ENCODE measurements around the gene INO80D.
"Not testable (repeated sequence)": the region's sequence is repeated elsewhere in the genome, so short reads cannot be mapped to it uniquely, and the experiment has no call there.

Gene INO80D, protein sequence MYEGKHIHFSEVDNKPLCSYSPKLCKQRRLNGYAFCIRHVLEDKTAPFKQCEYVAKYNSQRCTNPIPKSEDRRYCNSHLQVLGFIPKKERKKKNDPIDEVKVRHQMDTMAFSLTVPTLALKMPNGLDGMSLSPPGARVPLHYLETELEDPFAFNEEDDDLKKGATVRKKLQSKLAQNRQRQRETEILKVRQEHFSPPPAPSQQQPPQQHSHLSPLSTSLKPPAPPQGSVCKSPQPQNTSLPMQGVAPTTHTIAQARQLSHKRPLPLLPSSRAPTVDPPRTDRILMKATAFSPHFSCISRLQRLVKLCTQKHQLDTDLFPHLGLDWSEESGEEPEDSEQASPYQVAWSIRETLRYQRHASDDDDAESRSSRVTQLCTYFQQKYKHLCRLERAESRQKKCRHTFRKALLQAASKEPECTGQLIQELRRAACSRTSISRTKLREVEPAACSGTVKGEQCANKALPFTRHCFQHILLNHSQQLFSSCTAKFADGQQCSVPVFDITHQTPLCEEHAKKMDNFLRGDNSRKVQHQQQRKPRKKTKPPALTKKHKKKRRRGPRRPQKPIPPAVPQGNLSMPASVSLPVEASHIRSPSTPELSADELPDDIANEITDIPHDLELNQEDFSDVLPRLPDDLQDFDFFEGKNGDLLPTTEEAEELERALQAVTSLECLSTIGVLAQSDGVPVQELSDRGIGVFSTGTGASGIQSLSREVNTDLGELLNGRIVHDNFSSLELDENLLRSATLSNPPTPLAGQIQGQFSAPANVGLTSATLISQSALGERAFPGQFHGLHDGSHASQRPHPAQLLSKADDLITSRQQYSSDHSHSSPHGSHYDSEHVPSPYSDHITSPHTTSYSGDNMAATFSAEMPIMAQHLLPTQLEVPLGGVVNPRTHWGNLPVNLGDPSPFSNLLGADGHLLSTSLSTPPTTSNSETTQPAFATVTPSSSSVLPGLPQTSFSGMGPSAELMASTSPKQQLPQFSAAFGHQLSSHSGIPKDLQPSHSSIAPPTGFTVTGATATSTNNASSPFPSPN

DNA sequence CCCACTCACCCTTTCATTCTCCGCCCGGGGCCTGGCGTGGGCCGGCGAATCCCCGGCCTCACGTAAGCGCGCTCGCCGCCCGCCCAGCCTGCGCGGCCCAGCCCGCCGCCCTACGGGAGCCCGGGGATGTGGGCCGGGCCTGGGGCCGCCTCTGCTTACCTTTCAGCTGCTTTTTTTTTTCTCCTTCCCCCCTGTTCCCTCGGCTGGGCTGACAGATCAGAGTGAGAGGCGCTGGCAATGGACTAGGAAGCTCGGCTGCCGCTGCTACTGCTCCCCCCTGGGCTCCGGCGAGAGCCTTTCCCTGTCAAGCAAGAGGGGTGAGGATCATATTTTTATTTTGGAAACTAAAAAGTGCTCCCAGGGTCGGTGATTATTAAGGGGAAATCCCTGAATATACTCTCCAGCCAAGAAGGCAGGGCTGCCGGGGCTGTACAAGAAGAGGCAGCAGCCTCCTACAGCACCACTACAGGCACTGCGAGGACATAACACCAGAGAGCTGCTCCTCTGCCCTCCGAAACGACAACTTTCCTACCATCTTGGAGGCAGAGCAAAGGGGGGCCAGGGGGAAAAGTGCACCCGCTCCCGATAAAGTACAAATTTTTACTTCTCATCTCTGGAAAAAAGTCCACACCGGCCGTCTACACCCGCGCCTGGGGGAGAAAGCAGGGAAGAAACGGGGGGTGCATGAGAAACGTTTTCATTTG lies at the start of gene INO80D:
INO80D (minus strand) TSS at position 433 of the 704 bp plus-strand sequence. CDS start 23,158 bp downstream, outside the sequence.
- peak; percentile 57 to 78 for DNase-seq

DNA sequence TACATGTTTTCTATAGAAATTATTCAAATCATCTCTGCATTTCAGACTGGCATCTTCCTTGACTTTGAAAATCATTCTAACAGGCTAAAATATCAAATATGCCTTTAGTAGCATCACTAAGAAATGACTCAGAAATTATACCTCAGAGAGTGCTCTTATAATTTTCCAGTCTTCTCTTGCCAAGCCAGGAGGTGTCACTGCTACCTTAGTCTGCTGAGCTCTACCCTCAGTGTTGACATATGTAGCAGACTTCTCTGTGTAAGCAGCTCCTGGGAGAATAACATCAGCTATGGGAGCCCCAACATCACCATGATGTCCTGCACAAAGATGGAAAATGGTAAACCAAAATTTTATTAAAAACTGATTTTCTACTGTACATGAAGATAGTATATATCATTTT lies 41.7 kb upstream of the INO80D start:
- peak in 1 of 2 experiments; percentile 7 for DNase-seq

DNA sequence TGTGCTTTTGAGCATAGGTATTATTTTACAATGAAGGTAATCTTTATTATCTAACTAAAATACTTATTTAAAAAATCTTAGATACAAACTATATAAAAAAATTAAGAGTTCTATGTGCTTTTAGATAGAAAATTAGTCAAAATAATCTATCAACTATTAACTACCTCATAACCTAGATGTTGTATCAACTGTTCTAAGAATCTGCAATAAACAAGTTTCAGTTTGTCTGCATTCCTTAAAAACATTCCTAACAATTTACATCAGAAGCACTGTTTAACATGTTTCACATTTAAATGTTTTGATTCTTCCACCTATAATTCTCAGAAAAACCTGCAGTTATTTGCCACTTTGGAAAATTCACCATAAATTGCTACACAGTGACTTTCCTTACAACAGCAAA lies 39.9 kb upstream of the INO80D start:
- DNase-seq = no peak

GRCh38 chr2:206122569-206122968 lies 36.6 kb upstream of the INO80D start:
- not testable (repeated sequence) for DNase-seq

GRCh38 chr2:206116278-206116677 lies 30.3 kb upstream of the INO80D start:
- DNase-seq = no peak

GRCh38 chr2:206115026-206115578 lies 29.1 kb upstream of the INO80D start:
- no peak for DNase-seq

DNA sequence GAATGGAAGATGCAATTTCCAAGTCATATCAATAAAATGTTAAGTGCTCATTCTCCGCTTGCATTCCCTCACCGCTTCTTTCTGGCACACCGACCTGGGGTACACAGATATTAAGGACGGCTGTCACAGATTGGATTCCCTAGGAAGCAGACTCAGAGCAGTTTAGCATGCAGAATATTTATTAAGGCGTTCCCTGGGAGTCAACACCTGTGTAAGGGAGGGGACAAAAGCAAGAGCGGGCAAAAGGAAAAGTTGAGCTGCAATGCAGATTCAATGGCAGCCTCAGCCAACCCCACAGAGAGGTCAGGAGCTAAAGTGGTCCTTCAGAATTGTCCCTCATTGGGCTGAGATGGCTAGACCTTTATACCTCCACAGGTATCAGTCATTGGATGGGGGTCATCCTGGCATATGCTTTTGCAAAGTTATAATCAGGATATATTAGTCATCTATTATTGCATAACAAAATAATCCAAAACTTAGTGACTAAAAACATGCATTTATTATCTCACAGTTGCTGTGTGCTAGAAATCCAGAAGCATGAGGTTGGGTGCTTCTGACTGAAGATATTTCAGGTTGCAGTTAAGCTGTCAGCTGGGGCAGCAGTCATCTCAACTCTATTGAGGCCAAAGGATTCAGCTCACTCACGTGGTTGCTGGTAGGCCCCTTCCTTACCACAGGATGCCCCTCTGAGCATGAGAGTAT lies 27.0 kb upstream of the INO80D start:
- DNase-seq = no peak

GRCh38 chr2:206112108-206112507 lies 26.1 kb upstream of the INO80D start:
- no peak for DNase-seq

DNA sequence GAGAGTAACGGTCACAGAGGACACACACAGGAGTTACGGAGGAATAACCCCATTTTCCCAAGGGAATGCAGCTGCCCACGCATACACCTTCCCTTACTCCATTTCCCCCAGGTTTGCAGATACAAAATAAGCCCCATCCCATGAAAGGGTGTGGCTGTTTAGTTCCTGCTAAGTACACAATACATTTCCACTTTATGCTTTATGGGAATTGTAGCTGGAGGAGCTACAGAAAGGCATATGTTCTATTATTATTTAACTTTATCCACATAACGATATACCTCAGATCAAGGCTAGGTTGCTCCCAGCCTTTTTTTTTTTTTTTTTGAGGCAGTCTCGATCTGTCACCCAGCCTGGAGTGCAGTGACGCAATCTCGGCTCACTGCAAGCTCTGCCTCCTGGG lies 22.7 kb upstream of the INO80D start:
- DNase-seq = no peak

GRCh38 chr2:206105541-206105940 lies 19.6 kb upstream of the INO80D start:
- no peak for DNase-seq

DNA sequence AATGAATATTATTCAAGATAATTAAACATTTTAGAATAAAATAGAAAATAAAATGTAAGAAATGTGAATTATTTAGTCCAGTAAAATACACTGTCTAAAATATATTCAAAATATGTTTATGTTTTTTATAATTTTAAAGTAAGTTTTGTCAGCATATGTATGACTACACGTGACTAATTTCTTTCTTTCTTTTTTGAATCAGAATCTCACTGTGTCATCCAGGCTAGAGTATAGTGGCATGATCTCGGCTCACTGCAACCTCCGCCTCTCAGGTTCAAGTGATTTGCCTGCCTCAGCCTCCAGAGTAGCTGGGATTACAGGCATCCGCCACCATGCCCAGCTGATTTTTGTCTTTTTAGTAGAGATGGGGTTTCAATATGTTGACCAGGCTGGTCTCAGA lies 19.1 kb upstream of the INO80D start:
- DNase-seq = no peak

DNA sequence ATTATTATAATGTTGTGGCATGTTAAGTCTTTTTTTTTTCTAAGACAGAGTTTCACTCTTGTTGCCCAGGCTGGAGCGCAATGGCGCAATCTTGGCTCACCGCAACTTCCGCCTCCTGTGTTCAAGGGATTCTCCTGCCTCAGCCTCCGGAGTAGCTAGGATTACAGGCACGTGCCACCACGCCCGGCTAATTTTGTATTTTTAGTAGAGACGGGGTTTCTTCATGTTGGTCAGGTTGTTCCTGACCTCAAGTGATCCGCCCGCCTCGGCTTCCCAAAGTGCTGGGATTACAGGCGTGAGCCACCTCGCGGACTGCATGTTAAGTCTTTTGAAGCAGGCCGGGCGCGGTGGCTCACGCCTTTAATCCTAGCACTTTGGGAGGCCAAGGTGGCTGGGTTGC lies 12.9 kb upstream of the INO80D start:
- not testable (repeated sequence) for DNase-seq

DNA sequence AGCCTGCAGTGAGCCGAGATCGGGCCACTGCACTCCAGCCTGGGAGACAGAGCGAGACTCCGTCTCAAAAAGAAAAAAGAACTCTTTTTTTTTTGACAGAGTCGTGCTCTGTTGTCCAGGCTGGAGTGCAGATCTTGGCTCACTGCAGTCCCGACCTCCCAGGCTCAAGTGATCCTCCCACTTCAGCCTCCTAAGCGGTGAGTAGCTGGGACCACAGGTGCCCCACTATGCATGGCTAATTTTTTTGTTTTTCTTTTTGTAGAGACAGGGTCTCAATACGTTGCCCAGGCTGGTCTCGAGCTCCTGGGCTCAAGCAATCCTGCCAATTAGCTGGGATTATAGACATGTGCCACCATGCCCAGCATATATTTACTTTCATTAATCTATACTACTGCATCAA lies 12.5 kb upstream of the INO80D start:
- DNase-seq = no peak

- no peak for DNase-seq
Observed at GRCh38 chr2:206096876-206097275, 10.9 kb upstream of the INO80D start.

DNA sequence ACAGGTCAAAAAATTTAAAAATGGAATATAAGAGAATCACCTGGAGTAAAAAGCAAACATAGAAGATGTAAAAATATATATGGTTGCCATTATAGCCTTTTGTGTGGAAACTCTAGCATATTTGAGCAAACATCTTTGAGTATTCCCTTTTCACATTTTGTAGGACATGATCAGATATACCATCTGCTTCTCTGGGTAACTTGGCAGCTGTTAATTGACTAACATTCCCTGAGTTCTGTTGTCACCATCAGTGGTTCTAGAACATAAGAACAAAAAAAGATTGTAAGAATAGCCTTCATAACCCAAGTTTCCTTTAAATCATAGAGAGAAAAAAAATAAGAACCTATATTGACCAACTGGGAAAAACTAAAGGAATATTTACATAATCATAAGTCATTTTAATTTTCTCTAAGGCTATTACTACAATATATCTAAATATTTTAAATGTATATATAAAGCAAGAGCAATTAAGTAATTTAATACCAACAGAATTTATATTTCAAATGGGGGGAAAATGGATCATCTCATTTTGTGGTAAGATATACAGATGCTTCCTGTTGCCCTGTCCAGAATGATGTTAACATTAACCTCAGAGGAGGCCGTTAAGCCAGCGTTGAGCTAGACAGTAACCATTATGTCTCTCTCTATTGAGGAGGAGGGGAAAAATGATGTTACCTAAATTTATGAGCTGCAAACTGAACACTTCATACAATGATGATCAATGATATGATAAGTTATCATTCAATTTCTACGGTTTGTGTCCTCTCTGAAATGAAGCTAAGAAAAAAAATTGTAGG lies 9.8 kb upstream of the INO80D start:
- no peak for DNase-seq

GRCh38 chr2:206092297-206092696 lies 6.3 kb upstream of the INO80D start:
- no peak for DNase-seq

DNA sequence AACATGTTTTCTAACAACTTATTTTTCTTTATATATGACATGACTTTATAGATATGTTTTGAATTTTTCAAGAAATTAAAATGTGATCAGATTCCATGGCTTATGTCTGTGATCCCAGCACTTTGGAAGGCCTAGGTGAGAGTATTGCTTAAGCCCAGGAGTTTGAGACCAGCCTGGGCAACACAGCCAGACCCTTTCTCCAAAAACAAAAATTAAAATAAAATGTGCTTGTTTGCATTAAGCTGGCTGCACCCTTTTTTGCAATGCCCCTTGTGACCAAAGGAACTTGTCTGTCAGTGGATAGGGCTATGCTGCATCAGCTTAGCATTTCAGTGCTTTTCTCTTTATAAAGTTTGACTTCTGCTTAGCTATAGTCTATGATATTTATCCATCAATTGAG lies 2.3 kb upstream of the INO80D start:
- no peak for DNase-seq

DNA sequence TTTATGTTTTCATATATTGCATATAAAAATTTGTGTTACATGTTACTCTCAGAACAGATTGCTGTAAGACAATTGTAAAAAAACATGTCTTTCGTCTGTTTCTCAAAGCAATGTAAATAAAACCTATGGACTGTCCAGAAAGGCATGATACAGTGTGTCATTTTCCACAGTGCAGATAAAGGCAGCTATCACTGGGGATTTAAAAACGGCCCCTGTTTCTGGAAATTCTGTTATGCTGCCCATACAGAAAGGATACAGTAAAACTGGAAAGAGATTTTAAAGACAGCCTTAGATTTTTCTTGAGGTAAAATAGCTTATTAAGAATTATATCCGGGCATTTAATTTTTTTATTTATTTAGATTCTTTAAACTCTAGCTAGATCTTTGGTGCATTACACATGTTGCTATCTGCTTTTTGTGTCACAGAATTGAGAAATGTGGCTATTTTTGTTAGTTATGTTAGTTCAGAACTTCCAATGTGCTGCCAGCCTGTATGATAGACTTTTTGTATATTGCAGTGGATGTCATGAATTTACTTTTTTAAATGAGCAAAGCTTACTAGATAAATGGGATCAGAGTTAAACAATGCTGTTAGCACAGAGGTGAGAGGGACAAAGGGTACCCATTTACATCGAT lies 859 bp upstream of the INO80D start:
- peak in 1 of 2 experiments; percentile 33 for DNase-seq

- peak in 1 of 2 experiments; percentile 36 for DNase-seq
Observed at GRCh38 chr2:206084870-206085741, 868 bp downstream of the INO80D start.
